Measurements from ENCODE around the gene LAMP2. TPM values are rescaled to one million over a fixed set of nuclear protein-coding genes. Genes with fewer than 3 reads are reported as not detected.

The LAMP2 gene
- total and polyA plus RNA-seq, 10 of the 15 experiments (the other 5 are each of a cell fraction or from before 2014, with no cell fraction given), result 21.0 to 48.1 (median 27.3) TPM

DNA sequence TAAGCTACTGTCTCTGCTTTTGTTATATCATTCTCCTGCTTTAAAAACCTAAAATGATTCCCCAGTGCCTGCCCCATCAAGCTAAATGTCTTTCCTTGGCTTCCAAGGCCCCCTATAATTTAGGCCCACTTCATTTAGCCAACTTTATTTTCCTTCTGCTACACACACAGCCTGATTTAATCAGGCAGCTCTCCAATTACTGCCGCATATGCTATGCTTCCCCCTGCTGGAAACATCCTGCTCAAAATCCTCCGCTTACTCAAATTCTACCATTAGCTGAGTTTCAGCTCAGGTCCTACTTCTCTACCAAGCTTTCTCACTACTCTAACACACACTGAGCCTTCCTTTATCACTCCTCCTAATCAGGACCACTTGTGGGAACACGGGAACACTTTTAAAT lies 17.0 kb downstream of the LAMP2 start (continued):
- TF ChIP-seq ZNF592 (IDR thresholded peaks at IDR 0.05) (no peak), RELB (IDR thresholded peaks at IDR 0.05; ENCODE audit: low read depth) (no peak), DPF2 (IDR thresholded peaks at IDR 0.05) (no peak), CTCF (IDR thresholded peaks at IDR 0.05 in 2 of 3, conservative IDR thresholded peaks at IDR 0.05 in 1 of 3; ENCODE audit: control insufficient read depth in 2 of 3, extremely low read depth in 1 of 3, insufficient read depth in 1 of 3, low read depth in 3 of 3, low read length in 3 of 3) (0 out of 6 replicates have a peak, but pooled peaks of 2 of the 3 experiments have one; percentile 8 to 19), STAT1 (conservative IDR thresholded peaks at IDR 0.05) (no peak), CREM (IDR thresholded peaks at IDR 0.05; ENCODE audit: low read depth) (no peak)

Measured in GM12878 (cell line).